ENCODE measurements around the gene UBTD2. TPM values are rescaled to one million over a fixed set of nuclear protein-coding genes. Genes with fewer than 3 reads are reported as not detected.

Gene UBTD2
- total and polyA plus RNA-seq, 4 donors, result 8.8 to 21.1 (median 16.6) TPM

DNA sequence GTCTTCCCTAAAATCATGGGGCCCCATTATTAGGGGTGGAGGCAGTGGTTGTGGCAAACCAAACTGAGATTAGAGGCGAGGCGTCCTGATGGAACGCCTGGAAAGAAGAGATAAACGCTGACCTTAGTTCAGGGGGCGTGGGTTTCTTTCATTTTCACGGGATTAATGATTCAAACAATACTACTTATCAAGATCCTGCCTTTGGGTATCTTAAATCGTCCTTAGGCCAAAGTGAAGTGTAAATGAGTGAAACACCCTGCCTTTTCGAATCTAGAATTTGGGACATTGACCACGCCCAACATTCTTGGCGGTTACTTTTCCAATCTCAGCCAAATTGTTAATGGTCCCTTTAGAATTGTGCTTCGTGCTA, 1.0 kb upstream of the UBTD2 start:
- Histone ChIP-seq H3K27me3 (ENCODE audit: control insufficient read depth in 1 of 2, insufficient read depth in 2 of 2, low read length in 1 of 2) (no peaks in the 10 kb centered on the region), H3K4me1 (ENCODE audit: control insufficient read depth in 1 of 2, insufficient read depth in 2 of 2, low read length in 2 of 2) (no peaks in the 10 kb centered on the region), H3K27ac (ENCODE audit: low read depth in 1 of 2, low read length in 2 of 2) (no peak overlapping the region), H3K36me3 (ENCODE audit: control insufficient read depth in 1 of 2, insufficient read depth in 2 of 2, low read length in 1 of 2) (no peaks in the 10 kb centered on the region), H3K4me3 (ENCODE audit: low read length in 2 of 2) (peak overlapping the region; percentile 91 to 93), H3K9me3 (ENCODE audit: control insufficient read depth, low read length) (no peaks in the 10 kb centered on the region)
- ATAC-seq (ENCODE audit: low FRiP score), result peak; percentile 52
- intact Hi-C loops (cut with DNase I), result loop anchor here (5.0 to 10.0 kb wide), 3 partner anchors 97 to 280 kb away; partner anchors contain the start of genes FBXW11 (in 1 of the 2) and STK10 (in 1 of the 2)
- DNase-seq, result no peak
- WGBS, 2 donors, result 1 to 2% methylated on average over 11 of the region's 11 CpGs

DNA sequence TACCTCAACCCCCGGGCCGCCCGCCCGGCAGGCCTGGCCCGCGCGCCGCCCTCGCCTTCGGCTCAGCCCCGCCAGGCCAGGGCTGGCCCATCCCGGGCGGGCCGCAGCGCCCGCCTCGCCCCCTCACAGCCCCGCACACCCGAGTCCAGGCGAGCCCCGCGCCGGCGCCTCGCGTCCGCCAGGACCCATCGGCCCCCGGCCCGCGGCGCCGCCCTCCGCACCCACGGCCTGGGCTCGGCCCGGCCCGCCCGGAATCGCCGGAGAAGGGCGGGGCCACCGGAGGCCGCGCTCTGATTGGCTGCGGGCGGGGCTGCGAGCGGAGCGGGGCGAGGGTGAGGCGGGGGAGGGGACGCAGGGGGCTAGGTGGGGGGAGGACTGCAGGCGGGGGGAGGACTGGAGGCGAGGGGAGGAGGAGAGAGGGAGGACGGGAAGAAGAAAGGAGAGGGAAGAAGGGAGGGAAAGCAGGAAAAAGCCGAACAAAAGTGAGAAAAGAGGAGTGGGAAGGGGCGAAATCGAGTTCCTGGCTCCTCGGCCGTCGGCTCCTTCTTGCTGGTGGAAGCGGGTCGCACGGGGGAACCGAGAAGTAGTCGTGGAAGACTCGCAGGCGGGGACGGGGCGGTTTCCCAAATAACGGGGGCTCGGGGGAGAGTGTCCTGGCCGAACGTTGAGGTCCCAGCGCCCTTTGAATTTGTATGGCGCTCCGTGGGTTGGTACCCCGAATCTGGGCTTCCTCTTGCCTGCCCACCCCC, 472 bp upstream of the UBTD2 start:
- H3K9me3 ChIP-seq (ENCODE audit: control insufficient read depth, low read length), result no peaks in the 10 kb centered on the region
- 1 to 2% methylated on average over 43 to 79 of the region's 79 CpGs for WGBS, 2 donors
- peak overlapping the region; percentile 91 to 93 for H3K4me3 ChIP-seq (ENCODE audit: low read length in 2 of 2)
- H3K36me3 ChIP-seq (ENCODE audit: control insufficient read depth in 1 of 2, insufficient read depth in 2 of 2, low read length in 1 of 2), result no peaks in the 10 kb centered on the region
- DNase-seq (peak; percentile 90 to 95), ATAC-seq (ENCODE audit: low FRiP score) (peak; percentile 94)
- H3K27me3 ChIP-seq (ENCODE audit: control insufficient read depth in 1 of 2, insufficient read depth in 2 of 2, low read length in 1 of 2), result no peaks in the 10 kb centered on the region
- H3K27ac ChIP-seq (ENCODE audit: low read depth in 1 of 2, low read length in 2 of 2), result peak overlapping the region; percentile 72 to 93
- intact Hi-C loops (cut with DNase I), result loop anchor here (5.0 to 10.0 kb wide), 3 partner anchors 97 to 279 kb away; partner anchors contain the start of genes FBXW11 (in 1 of the 2) and STK10 (in 1 of the 2)
- H3K4me1 ChIP-seq (ENCODE audit: control insufficient read depth in 1 of 2, insufficient read depth in 2 of 2, low read length in 2 of 2), result no peaks in the 10 kb centered on the region

DNA sequence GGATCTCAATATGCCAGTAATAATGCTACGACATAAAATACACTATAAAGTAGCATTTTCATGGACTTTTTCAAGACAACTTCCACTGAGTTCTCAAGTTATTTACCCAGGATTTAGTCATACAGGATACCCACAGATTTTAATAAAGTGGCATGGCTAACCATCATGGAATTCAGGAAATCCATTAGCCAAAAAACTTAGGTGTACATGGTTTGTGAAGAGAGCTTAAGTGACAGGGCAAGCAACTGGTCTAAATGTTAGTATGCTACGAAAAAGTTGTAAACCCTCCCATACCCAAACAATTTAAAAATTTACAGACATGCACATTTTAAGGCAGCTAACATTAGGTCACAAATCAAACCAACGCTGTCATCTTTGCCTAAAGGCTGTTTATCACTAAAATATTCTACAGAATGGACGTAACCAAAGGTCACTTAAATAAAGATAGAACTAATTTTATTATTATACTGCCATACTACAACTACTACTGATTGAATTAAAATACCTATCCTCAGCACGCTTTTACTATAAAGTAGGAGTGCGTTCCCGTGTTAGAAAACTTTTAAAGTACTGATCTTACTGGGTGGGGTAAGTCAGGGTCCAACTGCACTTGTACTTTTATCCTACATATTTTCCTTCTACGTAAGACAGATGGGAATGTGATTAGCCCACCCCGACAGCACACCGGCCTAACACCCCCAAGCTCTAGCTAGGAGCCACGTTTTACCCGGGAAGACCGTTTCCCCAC, 1.1 kb downstream of the UBTD2 start:
- no peak for ATAC-seq (ENCODE audit: low FRiP score)
- peak overlapping the region; percentile 91 to 93 for H3K4me3 ChIP-seq (ENCODE audit: low read length in 2 of 2)
- no peak for DNase-seq
- intact Hi-C loops (cut with DNase I), result loop anchor here (5.0 to 10.0 kb wide), 3 partner anchors 95 to 278 kb away; partner anchors contain the start of genes FBXW11 (in 1 of the 2) and STK10 (in 1 of the 2)
- no peaks in the 10 kb centered on the region for H3K36me3 ChIP-seq (ENCODE audit: control insufficient read depth in 1 of 2, insufficient read depth in 2 of 2, low read length in 1 of 2)
- 5 to 6% methylated on average over 13 of the region's 13 CpGs for WGBS, 2 donors
- H3K27me3 ChIP-seq (ENCODE audit: control insufficient read depth in 1 of 2, insufficient read depth in 2 of 2, low read length in 1 of 2), result no peaks in the 10 kb centered on the region
- H3K4me1 ChIP-seq (ENCODE audit: control insufficient read depth in 1 of 2, insufficient read depth in 2 of 2, low read length in 2 of 2), result no peaks in the 10 kb centered on the region
- H3K9me3 ChIP-seq (ENCODE audit: control insufficient read depth, low read length), result no peaks in the 10 kb centered on the region
- H3K27ac ChIP-seq (ENCODE audit: low read depth in 1 of 2, low read length in 2 of 2), result peak overlapping the region in 1 of 2 donors; percentile 72

DNA sequence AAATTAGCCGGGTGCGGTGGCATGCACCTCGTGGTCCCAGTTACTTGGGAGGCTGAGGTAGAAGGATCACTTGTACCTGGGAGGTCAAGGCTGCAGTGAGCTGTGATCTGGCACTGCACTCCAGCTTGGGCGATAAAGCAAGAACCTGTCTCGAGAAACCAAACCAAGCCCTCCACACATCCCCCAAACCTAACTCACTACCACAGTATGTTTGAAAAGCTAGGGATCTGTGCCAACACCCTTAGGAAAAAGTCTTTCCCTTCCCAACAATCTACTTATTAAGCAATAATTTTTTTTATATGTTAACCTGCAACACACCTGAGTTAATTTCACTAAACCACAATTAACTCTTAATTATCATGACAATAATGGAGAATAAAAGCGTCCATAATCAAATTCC, 2.2 kb downstream of the UBTD2 start:
- H3K27ac ChIP-seq (ENCODE audit: low read depth in 1 of 2, low read length in 2 of 2), result no peak overlapping the region

DNA sequence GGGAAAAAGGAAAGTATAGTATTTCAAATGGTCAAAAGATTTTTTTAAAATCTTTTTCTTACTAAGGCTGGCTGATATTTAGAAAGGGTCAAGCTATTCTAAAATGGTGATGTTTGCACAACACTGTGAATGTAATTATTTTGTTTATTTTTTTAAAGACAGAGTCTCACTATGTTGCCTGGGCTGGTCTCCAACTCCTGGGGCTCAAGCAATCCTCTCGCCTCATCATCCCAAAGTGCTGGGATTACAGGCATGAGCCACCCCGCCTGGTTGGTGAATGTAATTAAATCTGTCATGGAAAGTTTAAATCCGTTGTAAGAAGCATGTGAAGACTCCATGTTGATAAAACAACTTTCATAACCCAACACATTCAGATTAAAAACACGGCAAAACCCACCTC, 2.6 kb downstream of the UBTD2 start:
- Histone ChIP-seq H3K4me3 (ENCODE audit: low read length in 2 of 2) (no peak overlapping the region), H3K27me3 (ENCODE audit: control insufficient read depth in 1 of 2, insufficient read depth in 2 of 2, low read length in 1 of 2) (no peaks in the 10 kb centered on the region), H3K36me3 (ENCODE audit: control insufficient read depth in 1 of 2, insufficient read depth in 2 of 2, low read length in 1 of 2) (no peaks in the 10 kb centered on the region), H3K27ac (ENCODE audit: low read depth in 1 of 2, low read length in 2 of 2) (no peak overlapping the region), H3K4me1 (ENCODE audit: control insufficient read depth in 1 of 2, insufficient read depth in 2 of 2, low read length in 2 of 2) (no peaks in the 10 kb centered on the region), H3K9me3 (ENCODE audit: control insufficient read depth, low read length) (no peaks in the 10 kb centered on the region)
- WGBS, 2 donors, result 83 to 86% methylated on average over 4 of the region's 4 CpGs
- DNase-seq, result no peak
- intact Hi-C loops (cut with DNase I), result loop anchor here (5.0 to 10.0 kb wide), 3 partner anchors 94 to 276 kb away; partner anchors contain the start of genes FBXW11 (in 1 of the 2) and STK10 (in 1 of the 2)
- no peak for ATAC-seq (ENCODE audit: low FRiP score)

More for the DNA sequence above, 2.2 kb downstream of the UBTD2 start:
- Histone ChIP-seq H3K27me3 (ENCODE audit: control insufficient read depth in 1 of 2, insufficient read depth in 2 of 2, low read length in 1 of 2) (no peaks in the 10 kb centered on the region), H3K9me3 (ENCODE audit: control insufficient read depth, low read length) (no peaks in the 10 kb centered on the region), H3K4me3 (ENCODE audit: low read length in 2 of 2) (peak overlapping the region in 1 of 2 donors; percentile 11), H3K36me3 (ENCODE audit: control insufficient read depth in 1 of 2, insufficient read depth in 2 of 2, low read length in 1 of 2) (no peaks in the 10 kb centered on the region), H3K4me1 (ENCODE audit: control insufficient read depth in 1 of 2, insufficient read depth in 2 of 2, low read length in 2 of 2) (no peaks in the 10 kb centered on the region)
- DNase-seq, result no peak
- intact Hi-C loops (cut with DNase I), result loop anchor here (5.0 to 10.0 kb wide), 3 partner anchors 94 to 277 kb away; partner anchors contain the start of genes FBXW11 (in 1 of the 2) and STK10 (in 1 of the 2)
- 80 to 89% methylated on average over 6 of the region's 6 CpGs for WGBS, 2 donors
- no peak for ATAC-seq (ENCODE audit: low FRiP score)

- 91 to 95% methylated on average over 5 of the region's 5 CpGs for WGBS, 2 donors
- Histone ChIP-seq H3K27ac (ENCODE audit: low read depth in 1 of 2, low read length in 2 of 2) (no peak overlapping the region), H3K27me3 (ENCODE audit: control insufficient read depth in 1 of 2, insufficient read depth in 2 of 2, low read length in 1 of 2) (no peaks in the 10 kb centered on the region), H3K4me3 (ENCODE audit: low read length in 2 of 2) (no peak overlapping the region), H3K4me1 (ENCODE audit: control insufficient read depth in 1 of 2, insufficient read depth in 2 of 2, low read length in 2 of 2) (no peaks in the 10 kb centered on the region), H3K36me3 (ENCODE audit: control insufficient read depth in 1 of 2, insufficient read depth in 2 of 2, low read length in 1 of 2) (no peaks in the 10 kb centered on the region), H3K9me3 (ENCODE audit: control insufficient read depth, low read length) (no peaks in the 10 kb centered on the region)
- intact Hi-C loops (cut with DNase I), result loop anchor here (5.0 to 10.0 kb wide), 3 partner anchors 93 to 276 kb away; partner anchors contain the start of genes FBXW11 (in 1 of the 2) and STK10 (in 1 of the 2)
- DNase-seq (no peak), ATAC-seq (ENCODE audit: low FRiP score) (no peak)
These were observed 3.2 kb downstream of the UBTD2 start for GRCh38 chr5:172280317-172280716.

DNA sequence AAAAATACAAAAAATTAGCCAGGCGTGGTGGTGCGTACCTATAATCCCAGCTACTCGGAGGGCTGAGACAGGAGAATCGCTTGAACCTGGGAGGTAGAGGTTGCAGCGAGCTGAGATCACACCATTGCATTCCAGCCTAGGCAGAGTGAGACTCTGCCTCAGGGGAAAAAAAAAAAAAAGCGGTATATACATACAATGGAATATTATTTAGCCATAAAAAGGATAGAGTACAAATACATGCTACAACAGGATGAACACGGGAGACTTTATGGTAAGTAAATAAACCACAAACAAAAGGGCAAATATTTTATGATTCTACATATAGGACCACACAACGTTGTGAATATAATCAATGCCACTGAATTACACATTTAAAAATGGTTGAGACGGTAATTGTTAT, 5.2 kb downstream of the UBTD2 start:
- H3K9me3 ChIP-seq (ENCODE audit: control insufficient read depth, low read length), result no peaks in the 10 kb centered on the region
- no peaks in the 10 kb centered on the region for H3K36me3 ChIP-seq (ENCODE audit: control insufficient read depth in 1 of 2, insufficient read depth in 2 of 2, low read length in 1 of 2)
- no peak for ATAC-seq (ENCODE audit: low FRiP score)
- no peaks in the 10 kb centered on the region for H3K4me1 ChIP-seq (ENCODE audit: control insufficient read depth in 1 of 2, insufficient read depth in 2 of 2, low read length in 2 of 2)
- no peaks in the 10 kb centered on the region for H3K27me3 ChIP-seq (ENCODE audit: control insufficient read depth in 1 of 2, insufficient read depth in 2 of 2, low read length in 1 of 2)
- H3K27ac ChIP-seq (ENCODE audit: low read depth in 1 of 2, low read length in 2 of 2), result no peak overlapping the region
- 96 to 99% methylated on average over 9 of the region's 9 CpGs for WGBS, 2 donors
- H3K4me3 ChIP-seq (ENCODE audit: low read length in 2 of 2), result no peak overlapping the region
- intact Hi-C loops (cut with DNase I), result no loop called here
- DNase-seq, result no peak

DNA sequence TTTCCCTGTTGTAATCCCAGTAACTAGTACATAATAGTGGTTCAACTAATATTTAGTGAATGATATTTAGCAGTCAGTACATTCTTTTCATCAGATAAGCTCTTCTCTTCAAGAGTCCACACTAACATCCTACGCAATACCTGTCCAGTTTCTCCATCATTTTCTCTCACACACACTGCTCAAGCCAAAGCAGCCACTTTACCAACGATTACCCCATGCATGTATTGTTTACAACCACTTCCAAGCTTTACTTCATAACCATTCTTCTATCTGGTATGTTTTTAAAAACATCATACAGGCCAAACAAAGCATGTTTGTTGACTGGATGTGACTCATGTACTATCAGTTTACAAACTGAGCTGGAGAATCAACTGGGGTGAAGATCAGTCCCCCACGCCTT, 7.3 kb downstream of the UBTD2 start:
- ATAC-seq (ENCODE audit: low FRiP score) (no peak), DNase-seq (no peak)
- intact Hi-C loops (cut with DNase I), result no loop called here
- Histone ChIP-seq H3K4me1 (ENCODE audit: control insufficient read depth in 1 of 2, insufficient read depth in 2 of 2, low read length in 2 of 2) (no peaks in the 10 kb centered on the region), H3K9me3 (ENCODE audit: control insufficient read depth, low read length) (no peaks in the 10 kb centered on the region), H3K27me3 (ENCODE audit: control insufficient read depth in 1 of 2, insufficient read depth in 2 of 2, low read length in 1 of 2) (no peaks in the 10 kb centered on the region), H3K4me3 (ENCODE audit: low read length in 2 of 2) (no peak overlapping the region), H3K36me3 (ENCODE audit: control insufficient read depth in 1 of 2, insufficient read depth in 2 of 2, low read length in 1 of 2) (peaks cover 0 to 2% of the 10 kb centered on the region in 2 donors), H3K27ac (ENCODE audit: low read depth in 1 of 2, low read length in 2 of 2) (no peak overlapping the region)
- 83 to 87% methylated on average over 3 of the region's 3 CpGs for WGBS, 2 donors
